SK-N-MC (cell line): ENCODE data around the gene NSRP1.

Source experiments
- EZH2 ChIP-seq: fragments of 200-600 bp; sonication (generic); IDR thresholded peaks from one replicate; pipeline ENCODE4 v1.6.1; 2017; ENCODE audit warnings: antibody characterized with exemption
- FOXP2 ChIP-seq: optimal IDR thresholded peaks from 2 replicates; pipeline ENCODE3; 2011; ENCODE audit warnings: mild to moderate bottlenecking, moderate library complexity; ENCODE audit not compliant: insufficient read depth; ENCODE audit errors: extremely low read length, control extremely low read depth
- POLR2AphosphoS5 ChIP-seq: IDR thresholded peaks from 2 replicates; pipeline ENCODE4 v1.6.1; 2012; ENCODE audit warnings: mild to moderate bottlenecking, low read depth, low read length, borderline replicate concordance

- TF ChIP-seq EZH2 (no peak), POLR2AphosphoS5 (no peak), FOXP2 (no peak)
These were observed 91.0 kb downstream of the NSRP1 start for GRCh38 chr17:30207655-30208054.
